K562 (cell line): ENCODE data around the gene MUC5B. TPM values are rescaled to one million over a fixed set of nuclear protein-coding genes. Genes with fewer than 3 reads are reported as not detected.
A peak's percentile ranks its signal among the peaks of the same experiment; 100 is the strongest.

Experiments
- CEBPG ChIP-seq, 3 experiments: fragments of 200-800 bp in 1 of 3; sonication (Bioruptor generic) in 1 of 3; sonication (generic) in 1 of 3; formaldehyde crosslinking in 1 of 3; IDR thresholded peaks in 2 of 3; conservative IDR thresholded peaks in 1 of 3; 2 replicates each; pipeline versions ENCODE4 v1.6.1 to v1.8.0; 2016 to 2022; ENCODE audit warnings: missing compliant biosample characterization in 2 of 3, missing genetic modification characterization in 2 of 3, mild to moderate bottlenecking in 1 of 3, missing genetic modification reagents in 1 of 3
- CREBBP ChIP-seq: IDR thresholded peaks from one replicate; pipeline ENCODE4 v1.6.1; 2012; ENCODE audit warnings: low read depth, mild to moderate bottlenecking, control low read depth, inconsistent platforms, low read length
- DMBX1 ChIP-seq: fragments of 250-450 bp; sonication (Bioruptor Pico); IDR thresholded peaks from 2 replicates; pipeline ENCODE4 v1.8.0; 2022; ENCODE audit warnings: inconsistent platforms, mild to moderate bottlenecking, moderate library complexity, borderline replicate concordance
- E2F3 ChIP-seq: fragments of 250-450 bp; sonication (Bioruptor Pico); IDR thresholded peaks from 2 replicates; pipeline ENCODE4 v1.4.0; 2020; ENCODE audit warnings: mild to moderate bottlenecking
- E2F6 ChIP-seq, 2 experiments: IDR thresholded peaks; 2 replicates each; pipeline ENCODE4 v1.6.1; 2011; ENCODE audit warnings: borderline replicate concordance in 1 of 2, control low read depth in 1 of 2, low read depth in 1 of 2, low read length in 1 of 2, mild to moderate bottlenecking in 1 of 2, mixed read lengths in 1 of 2, moderate library complexity in 1 of 2; ENCODE audit not compliant: insufficient read depth in 1 of 2, insufficient read length in 1 of 2, poor library complexity in 1 of 2, severe bottlenecking in 1 of 2; ENCODE audit errors: extremely low read depth in 1 of 2
- L3MBTL2 ChIP-seq: fragments of 450-650 bp; IDR thresholded peaks from 2 replicates; pipeline ENCODE4 v1.6.1; 2016; ENCODE audit warnings: mild to moderate bottlenecking, moderate library complexity
- NELFE ChIP-seq: IDR thresholded peaks from 2 replicates; pipeline ENCODE4 v1.6.1; 2011; ENCODE audit warnings: mild to moderate bottlenecking; ENCODE audit not compliant: insufficient read depth, insufficient read length
- NR2F6 ChIP-seq: fragments of 450-650 bp; formaldehyde crosslinking; IDR thresholded peaks from 2 replicates; pipeline ENCODE4 v1.4.0; 2020; ENCODE audit warnings: mild to moderate bottlenecking
- RBFOX2 ChIP-seq: fragments of 200-400 bp; formaldehyde crosslinking; IDR thresholded peaks from 2 replicates; pipeline ENCODE4 v1.6.1; 2017; ENCODE audit warnings: low read depth, mild to moderate bottlenecking, low read length, moderate library complexity
- YY1 ChIP-seq, 3 experiments: IDR thresholded peaks; 2 replicates each; pipeline ENCODE4 v1.6.1; 2011; ENCODE audit warnings: low read length in 2 of 3, mild to moderate bottlenecking in 2 of 3, moderate library complexity in 2 of 3, borderline replicate concordance in 1 of 3, control low read depth in 1 of 3, low read depth in 1 of 3; ENCODE audit not compliant: insufficient read depth in 3 of 3, insufficient replicate concordance in 2 of 3, control insufficient read depth in 1 of 3, insufficient read length in 1 of 3; ENCODE audit errors: extremely low read depth in 1 of 3
- ZEB2 ChIP-seq: fragments of 450-650 bp; IDR thresholded peaks from 2 replicates; pipeline ENCODE4 v1.6.1; 2016
- ZFP91 ChIP-seq: sonication (generic); formaldehyde crosslinking; IDR thresholded peaks from 2 replicates; pipeline ENCODE4 v1.8.0; 2022; ENCODE audit warnings: mild to moderate bottlenecking, missing genetic modification reagents
- ZNF277 ChIP-seq: fragments of 250-450 bp; sonication (Bioruptor Pico); IDR thresholded peaks from 2 replicates; pipeline ENCODE4 v1.8.0; 2022; ENCODE audit warnings: inconsistent platforms, mild to moderate bottlenecking, moderate library complexity, borderline replicate concordance
- ZNF655 ChIP-seq: fragments of 250-450 bp; sonication (Bioruptor Pico); IDR thresholded peaks from 2 replicates; pipeline ENCODE4 v1.5.0; 2021
- ZNF707 ChIP-seq: fragments of 250-450 bp; sonication (Bioruptor Pico); conservative IDR thresholded peaks from 2 replicates; pipeline ENCODE4 v1.8.0; 2022; ENCODE audit warnings: inconsistent platforms, mild to moderate bottlenecking, moderate library complexity
- polyA plus RNA-seq, 8 experiments: library from polyadenylated mRNA; depleted of rRNA in 4 of 8; stranded (reverse) in 5 of 8; unstranded in 3 of 8; fragments of >200 nt; fragmentation: Nextera tagmentation in 2 of 8; fragmentation: Illumina TruSeq in 1 of 8; extraction: Ambion mirVana in 2 of 8; extraction: Trizol in 1 of 8; gene quantifications; 2 replicates each; pipeline versions ENCODE4 v1.2.1 to v1.2.3, GENCODE V29; 2011 to 2014; ENCODE audit warnings: inconsistent platforms in 1 of 8, missing spikeins in 1 of 8
- total RNA-seq, 7 experiments: library from RNA; depleted of rRNA in 6 of 7; stranded (reverse); fragments of >200 nt in 6 of 7; fragmentation: Illumina TruSeq in 2 of 7; extraction: Trizol in 2 of 7; gene quantifications; 2 replicates each; pipeline versions ENCODE4 v1.2.1 to v1.2.3, GENCODE V29; 2011 to 2021; ENCODE audit warnings: low replicate concordance in 1 of 7
- TF ChIP-seq, protein P1 (sequence below): sonication (generic); formaldehyde crosslinking; IDR thresholded peaks from 2 replicates; pipeline ENCODE4 v1.8.0; 2022; ENCODE audit warnings: mild to moderate bottlenecking, low read depth, missing genetic modification reagents

The MUC5B gene
- total and polyA plus RNA-seq, 9 of the 15 experiments (the other 6 are each of a cell fraction or from before 2014, with no cell fraction given): 0.04 to 0.95 TPM; not detected in 7

DNA sequence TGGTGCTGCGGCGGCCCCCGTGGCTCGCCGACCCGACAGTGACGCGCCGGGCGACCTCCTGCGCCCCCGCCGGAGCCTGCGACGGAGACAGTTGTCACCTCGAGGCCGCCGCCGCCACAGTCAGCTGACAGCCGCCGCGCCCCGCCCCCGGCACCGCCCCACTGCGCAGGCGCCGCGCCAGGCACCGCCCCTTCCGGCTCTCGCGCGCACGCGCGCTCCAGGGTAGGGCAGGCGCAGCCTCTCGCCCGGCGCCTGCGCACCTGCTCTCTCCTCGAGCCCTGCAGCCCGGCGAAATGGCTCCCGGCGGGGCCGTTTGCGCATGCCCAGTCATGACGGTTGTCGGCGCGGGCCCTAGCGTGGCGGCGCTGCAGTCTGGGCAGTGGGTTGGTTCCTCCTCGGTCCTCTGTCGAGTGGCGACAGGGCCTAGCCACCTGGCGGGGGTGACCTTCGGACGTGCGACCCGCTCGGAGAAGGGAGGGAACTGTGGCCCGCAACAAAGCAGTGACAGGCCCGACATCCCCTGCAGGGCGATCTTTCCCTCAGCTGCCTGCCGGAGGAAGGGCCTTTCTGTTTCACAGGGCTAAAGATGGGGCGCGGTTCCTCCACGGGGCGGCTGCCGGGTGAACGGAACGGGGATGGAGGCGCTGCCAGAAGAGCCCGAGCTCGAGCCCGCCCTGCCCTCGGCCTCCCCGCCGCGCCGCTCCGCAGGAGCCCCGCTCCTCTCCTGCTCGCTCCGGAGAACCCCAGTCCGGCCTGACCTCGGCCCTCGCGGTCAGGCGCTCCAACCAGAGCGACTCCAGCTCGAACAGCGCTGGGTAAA lies 86.8 kb downstream of the MUC5B start, which contains the start of gene TOLLIP (continued):
- TF ChIP-seq E2F6 (IDR thresholded peaks at IDR 0.05; ENCODE audit: borderline replicate concordance in 1 of 2, extremely low read depth in 1 of 2, insufficient read depth in 1 of 2, insufficient read length in 1 of 2, low read depth in 1 of 2, low read length in 1 of 2, poor library complexity in 1 of 2, severe bottlenecking in 1 of 2) (peak; percentile 81 to 88), ZNF277 (CRISPR knock-in tag) (no peak), ZEB2 (no peak), CREBBP (no peak), ZNF655 (no peak), YY1 (IDR thresholded peaks at IDR 0.05; ENCODE audit: borderline replicate concordance in 1 of 3, control insufficient read depth in 1 of 3, extremely low read depth in 1 of 3, insufficient read depth in 3 of 3, insufficient read length in 1 of 3, insufficient replicate concordance in 2 of 3, low read depth in 1 of 3, low read length in 2 of 3) (peak; percentile 48 to 90 (median 88)), RBFOX2 (peak; percentile 94), L3MBTL2 (peak; percentile 96), ZFP91 (0 out of 2 replicates have a peak, but pooled peaks have one; percentile 33), NELFE (no peak), E2F3 (peak; percentile 85), ZNF707 (CRISPR knock-in tag) (0 out of 2 replicates have a peak, but pooled peaks have one; percentile 16), DMBX1 (CRISPR knock-in tag) (peak; percentile 78), CEBPG (CRISPR knock-in tag; IDR thresholded peaks at IDR 0.05) (no peak), CEBPG (tag; conservative IDR thresholded peaks at IDR 0.05 in 1 of 2, IDR thresholded peaks at IDR 0.05 in 1 of 2) (no peak), NR2F6 (CRISPR knock-in tag) (no peak)
- TF ChIP-seq, protein P1, sequence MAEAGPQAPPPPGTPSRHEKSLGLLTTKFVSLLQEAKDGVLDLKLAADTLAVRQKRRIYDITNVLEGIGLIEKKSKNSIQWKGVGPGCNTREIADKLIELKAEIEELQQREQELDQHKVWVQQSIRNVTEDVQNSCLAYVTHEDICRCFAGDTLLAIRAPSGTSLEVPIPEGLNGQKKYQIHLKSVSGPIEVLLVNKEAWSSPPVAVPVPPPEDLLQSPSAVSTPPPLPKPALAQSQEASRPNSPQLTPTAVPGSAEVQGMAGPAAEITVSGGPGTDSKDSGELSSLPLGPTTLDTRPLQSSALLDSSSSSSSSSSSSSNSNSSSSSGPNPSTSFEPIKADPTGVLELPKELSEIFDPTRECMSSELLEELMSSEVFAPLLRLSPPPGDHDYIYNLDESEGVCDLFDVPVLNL (CRISPR knock-in tag): peak; percentile 17; the same call in 1 of the 2 replicates
